Ovary (tissue), 3 donors: ENCODE results near the gene ERC1.

ENCODE experiments used
- POLR2A ChIP-seq: fragments of 450-650 bp; IDR thresholded peaks from one replicate; pipeline ENCODE4 v1.6.1; 2017; ENCODE audit warnings: antibody characterized with exemption, mild to moderate bottlenecking, moderate library complexity
- TF ChIP-seq, protein P1 (sequence below), 3 donors: fragments of 450-650 bp in 2 of 3; fragments of 200-600 bp in 1 of 3; IDR thresholded peaks; one replicate each; pipeline versions ENCODE4 v1.5.1 to v1.8.0; 2016 to 2022; ENCODE audit warnings: antibody characterized with exemption in 3 of 3, mild to moderate bottlenecking in 1 of 3
- donor health status: DM: no; HTN: no; CAD: no.

DNA sequence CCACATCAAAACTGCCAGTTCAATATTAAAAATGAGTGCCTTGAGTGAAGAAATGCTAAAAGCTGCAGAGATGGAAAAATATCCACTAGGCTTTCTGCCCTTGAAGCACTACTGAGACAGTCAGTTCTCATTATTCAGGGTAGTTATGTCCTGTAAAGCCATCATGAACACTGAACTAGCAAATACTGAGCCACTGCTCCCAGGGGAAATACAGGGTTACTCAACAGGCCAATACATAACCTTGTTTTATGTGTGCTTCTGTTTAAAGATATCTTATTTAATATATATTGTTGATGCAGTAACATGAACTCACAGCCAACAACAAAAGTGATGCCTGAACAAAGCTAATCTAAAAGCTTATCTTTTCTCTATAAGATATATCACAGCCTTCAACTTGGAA is 44.8 kb upstream of the ERC1 start:
- TF ChIP-seq, protein P1, sequence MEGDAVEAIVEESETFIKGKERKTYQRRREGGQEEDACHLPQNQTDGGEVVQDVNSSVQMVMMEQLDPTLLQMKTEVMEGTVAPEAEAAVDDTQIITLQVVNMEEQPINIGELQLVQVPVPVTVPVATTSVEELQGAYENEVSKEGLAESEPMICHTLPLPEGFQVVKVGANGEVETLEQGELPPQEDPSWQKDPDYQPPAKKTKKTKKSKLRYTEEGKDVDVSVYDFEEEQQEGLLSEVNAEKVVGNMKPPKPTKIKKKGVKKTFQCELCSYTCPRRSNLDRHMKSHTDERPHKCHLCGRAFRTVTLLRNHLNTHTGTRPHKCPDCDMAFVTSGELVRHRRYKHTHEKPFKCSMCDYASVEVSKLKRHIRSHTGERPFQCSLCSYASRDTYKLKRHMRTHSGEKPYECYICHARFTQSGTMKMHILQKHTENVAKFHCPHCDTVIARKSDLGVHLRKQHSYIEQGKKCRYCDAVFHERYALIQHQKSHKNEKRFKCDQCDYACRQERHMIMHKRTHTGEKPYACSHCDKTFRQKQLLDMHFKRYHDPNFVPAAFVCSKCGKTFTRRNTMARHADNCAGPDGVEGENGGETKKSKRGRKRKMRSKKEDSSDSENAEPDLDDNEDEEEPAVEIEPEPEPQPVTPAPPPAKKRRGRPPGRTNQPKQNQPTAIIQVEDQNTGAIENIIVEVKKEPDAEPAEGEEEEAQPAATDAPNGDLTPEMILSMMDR (IDR thresholded peaks at IDR 0.05), result no peak
- TF ChIP-seq POLR2A, result no peak
